Thyroid gland (tissue), 4 donors: ENCODE measurements around the gene FHOD3. TPM values are rescaled to one million over a fixed set of nuclear protein-coding genes. Genes with fewer than 3 reads are reported as not detected.
A peak's percentile ranks its signal among the peaks of the same experiment; 100 is the strongest.

Source experiments
- DNase-seq, 2 donors: peaks; one replicate each; pipeline ENCODE4 v3.0.0-alpha.2; 2019
- H3K27ac ChIP-seq, 3 donors: fragments of 200-600 bp; sonication (generic); 1 replicate in 2 of 3; 2 replicates in 1 of 3; pipeline ENCODE4 v1.5.1; 2016 to 2019; ENCODE audit warnings: mild to moderate bottlenecking in 1 of 3, moderate library complexity in 1 of 3
- H3K27me3 ChIP-seq: fragments of 200-600 bp; sonication (generic); one replicate; pipeline ENCODE4 v1.5.1; 2019
- H3K36me3 ChIP-seq, 2 donors: fragments of 200-600 bp; sonication (generic); one replicate each; pipeline ENCODE4 v1.5.1; 2016 to 2019
- H3K4me1 ChIP-seq, 2 donors: fragments of 200-600 bp; sonication (generic); one replicate each; pipeline ENCODE4 v1.5.1; 2017 to 2019
- H3K4me3 ChIP-seq, 3 donors: fragments of 200-600 bp; sonication (generic); replicated peaks in 1 of 3; 1 replicate in 2 of 3; 2 replicates in 1 of 3; pipeline ENCODE4 v1.5.1; 2016; ENCODE audit warnings: mild to moderate bottlenecking in 1 of 3
- H3K9me3 ChIP-seq: fragments of 200-600 bp; sonication (generic); one replicate; pipeline ENCODE4 v1.5.1; 2017
- POLR2A ChIP-seq, 2 donors: fragments of 450-650 bp; IDR thresholded peaks; one replicate each; pipeline ENCODE4 v1.6.1; 2017; ENCODE audit warnings: antibody characterized with exemption in 2 of 2, mild to moderate bottlenecking in 2 of 2, moderate library complexity in 1 of 2
- WGBS, 2 donors: methylation state at CpG; one replicate each; pipeline ENCODE4 v1.1.5; 2017; 5-methylcytosine and 5-hydroxymethylcytosine counted together
- intact Hi-C: fragments of 100-400 bp; cut with DNase I; formaldehyde crosslinking; loops from one replicate; pipeline ENCODE4 v1.15.1; 2023
- total RNA-seq, 4 donors: library from RNA; depleted of rRNA; stranded (reverse); fragments of >200 nt; gene quantifications; one replicate each; pipeline ENCODE4 v1.2.3, GENCODE V29; 2016
- TF ChIP-seq, protein P1 (sequence below), 6 experiments: fragments of 200-600 bp in 3 of 6; fragments of 450-650 bp in 3 of 6; sonication (generic) in 3 of 6; IDR thresholded peaks; one replicate each; pipeline ENCODE4 v1.5.1; 2016 to 2019; ENCODE audit warnings: antibody characterized with exemption in 6 of 6, mild to moderate bottlenecking in 2 of 6, inconsistent platforms in 1 of 6, moderate library complexity in 1 of 6

The FHOD3 gene
- total RNA-seq, 4 donors from 2014 or later, result 1.6 to 6.9 (median 4.8) TPM

DNA sequence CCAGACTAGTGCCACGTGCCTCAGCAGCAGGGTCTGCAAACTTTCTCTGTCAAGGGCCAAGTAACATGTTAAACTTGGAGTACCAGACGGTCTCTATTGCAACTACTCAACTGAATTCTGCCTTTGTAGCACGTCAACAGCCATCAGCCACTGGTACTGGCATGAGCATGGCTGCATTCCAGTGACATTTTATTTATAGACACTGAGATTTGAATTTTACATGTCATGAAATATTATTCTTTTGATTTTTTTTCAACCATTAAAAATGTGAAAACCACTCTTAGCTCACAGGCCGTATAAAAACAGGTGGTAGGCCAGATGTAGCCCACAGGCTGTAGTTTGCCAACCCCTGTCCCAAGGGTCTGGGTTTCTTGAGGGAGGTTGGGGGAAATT lies 331.6 kb downstream of the FHOD3 start:
- Histone ChIP-seq H3K4me3 (no peak overlapping the region), H3K27ac (no peak overlapping the region), H3K4me1 (peaks cover 0 to 8% of the 10 kb centered on the region in 2 donors), H3K27me3 (no peaks in the 10 kb centered on the region), H3K9me3 (no peaks in the 10 kb centered on the region), H3K36me3 (no peaks in the 10 kb centered on the region)
- DNase-seq, result no peak
- 77 to 82% methylated on average over 4 of the region's 4 CpGs for WGBS, 2 donors
- intact Hi-C loops, result no loop called here
- TF ChIP-seq, protein P1, sequence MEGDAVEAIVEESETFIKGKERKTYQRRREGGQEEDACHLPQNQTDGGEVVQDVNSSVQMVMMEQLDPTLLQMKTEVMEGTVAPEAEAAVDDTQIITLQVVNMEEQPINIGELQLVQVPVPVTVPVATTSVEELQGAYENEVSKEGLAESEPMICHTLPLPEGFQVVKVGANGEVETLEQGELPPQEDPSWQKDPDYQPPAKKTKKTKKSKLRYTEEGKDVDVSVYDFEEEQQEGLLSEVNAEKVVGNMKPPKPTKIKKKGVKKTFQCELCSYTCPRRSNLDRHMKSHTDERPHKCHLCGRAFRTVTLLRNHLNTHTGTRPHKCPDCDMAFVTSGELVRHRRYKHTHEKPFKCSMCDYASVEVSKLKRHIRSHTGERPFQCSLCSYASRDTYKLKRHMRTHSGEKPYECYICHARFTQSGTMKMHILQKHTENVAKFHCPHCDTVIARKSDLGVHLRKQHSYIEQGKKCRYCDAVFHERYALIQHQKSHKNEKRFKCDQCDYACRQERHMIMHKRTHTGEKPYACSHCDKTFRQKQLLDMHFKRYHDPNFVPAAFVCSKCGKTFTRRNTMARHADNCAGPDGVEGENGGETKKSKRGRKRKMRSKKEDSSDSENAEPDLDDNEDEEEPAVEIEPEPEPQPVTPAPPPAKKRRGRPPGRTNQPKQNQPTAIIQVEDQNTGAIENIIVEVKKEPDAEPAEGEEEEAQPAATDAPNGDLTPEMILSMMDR (IDR thresholded peaks at IDR 0.05), result no peak
- TF ChIP-seq POLR2A (IDR thresholded peaks at IDR 0.05), result no peak

DNA sequence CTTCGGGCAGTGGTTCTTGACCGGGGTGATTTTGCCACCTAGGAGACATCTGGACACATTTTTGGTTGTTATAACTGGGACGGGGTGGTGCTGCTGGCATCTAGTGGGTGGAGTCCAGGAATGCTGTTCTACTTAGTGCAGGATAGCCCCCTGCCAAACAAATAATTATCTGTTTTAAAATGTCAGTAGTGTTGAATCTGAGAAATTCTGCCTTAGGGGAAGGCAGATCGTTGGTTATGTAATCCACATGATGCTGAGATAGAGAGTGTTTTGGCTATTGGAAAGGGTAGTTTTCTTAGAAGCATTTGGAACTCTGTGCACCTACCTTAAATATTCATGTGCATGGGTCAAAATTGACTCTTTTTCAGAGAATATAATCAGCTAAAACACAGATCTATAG lies 332.3 kb downstream of the FHOD3 start:
- no peak overlapping the region for H3K4me3 ChIP-seq
- H3K9me3 ChIP-seq, result no peaks in the 10 kb centered on the region
- intact Hi-C loops, result no loop called here
- no peak overlapping the region for H3K27ac ChIP-seq
- H3K36me3 ChIP-seq, result no peaks in the 10 kb centered on the region
- 85 to 87% methylated on average over 4 of the region's 4 CpGs for WGBS, 2 donors
- no peak for TF ChIP-seq POLR2A (IDR thresholded peaks at IDR 0.05)
- TF ChIP-seq, protein P1 (IDR thresholded peaks at IDR 0.05), result no peak
- no peaks in the 10 kb centered on the region for H3K27me3 ChIP-seq
- peaks cover 0 to 8% of the 10 kb centered on the region in 2 donors for H3K4me1 ChIP-seq
- DNase-seq, result no peak

DNA sequence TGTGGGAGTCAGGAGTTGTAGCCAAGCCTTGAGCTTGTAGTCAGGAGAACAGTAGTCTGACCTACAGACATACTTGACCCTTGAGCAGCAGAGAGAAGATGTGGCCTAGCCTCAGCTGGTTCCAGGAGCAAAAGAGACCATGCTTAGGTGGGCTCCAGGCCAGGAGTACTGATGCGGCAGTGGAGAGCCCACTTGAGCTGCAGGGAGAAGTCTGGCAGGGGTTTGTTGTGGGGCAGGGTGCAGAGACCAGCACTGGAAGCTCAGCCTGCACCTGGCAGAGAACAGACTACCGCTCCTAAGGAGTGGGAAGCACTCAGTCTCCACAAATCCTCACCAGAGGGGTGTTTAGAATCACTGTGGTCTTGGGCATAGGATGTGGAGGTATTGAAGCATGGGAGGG lies 333.4 kb downstream of the FHOD3 start:
- no peak overlapping the region for H3K27ac ChIP-seq

DNA sequence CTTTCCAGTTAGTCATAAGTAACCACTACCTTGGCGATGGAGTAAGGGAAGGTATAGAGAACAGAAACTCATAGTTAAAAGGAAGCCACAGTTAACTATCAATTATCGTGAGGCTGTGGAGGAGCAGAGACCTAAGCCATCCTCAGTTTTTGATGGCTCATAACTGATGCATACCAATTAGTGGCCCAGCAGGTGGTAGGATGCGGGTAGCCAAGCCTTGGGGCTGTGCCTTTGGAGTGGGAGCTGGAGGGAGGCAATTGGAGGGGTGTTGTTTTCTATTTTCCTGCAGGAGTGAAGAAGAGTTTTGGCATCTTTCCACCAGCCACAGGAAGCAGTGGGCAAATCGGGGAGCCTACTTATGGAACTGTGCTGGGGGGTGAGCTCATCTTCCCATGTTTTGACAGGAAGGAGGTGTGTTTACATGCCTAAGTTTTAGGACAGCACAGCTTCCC lies 336.5 kb downstream of the FHOD3 start:
- no peak for TF ChIP-seq POLR2A (IDR thresholded peaks at IDR 0.05)
- TF ChIP-seq, protein P1 (IDR thresholded peaks at IDR 0.05), result no peak
- no peak overlapping the region for H3K27ac ChIP-seq
- no peaks in the 10 kb centered on the region for H3K9me3 ChIP-seq
- H3K36me3 ChIP-seq, result no peaks in the 10 kb centered on the region
- H3K27me3 ChIP-seq, result no peaks in the 10 kb centered on the region
- 83 to 84% methylated on average over 4 of the region's 4 CpGs for WGBS, 2 donors
- H3K4me3 ChIP-seq, result no peak overlapping the region
- peaks cover 0 to 8% of the 10 kb centered on the region in 2 donors for H3K4me1 ChIP-seq
- no peak for DNase-seq
- intact Hi-C loops, result no loop called here

More for the DNA sequence above, 333.4 kb downstream of the FHOD3 start:
- peak; percentile 86 to 88 for DNase-seq
- Histone ChIP-seq H3K4me3 (no peak overlapping the region), H3K36me3 (no peaks in the 10 kb centered on the region), H3K4me1 (peaks cover 0 to 8% of the 10 kb centered on the region in 2 donors), H3K9me3 (no peaks in the 10 kb centered on the region), H3K27me3 (no peaks in the 10 kb centered on the region)
- intact Hi-C loops, result no loop called here
- TF ChIP-seq POLR2A (IDR thresholded peaks at IDR 0.05), result no peak
- TF ChIP-seq, protein P1 (IDR thresholded peaks at IDR 0.05), result no peak
- 6 to 50% methylated on average over 2 of the region's 2 CpGs for whole genome bisulfite sequencing, 2 donors

DNA sequence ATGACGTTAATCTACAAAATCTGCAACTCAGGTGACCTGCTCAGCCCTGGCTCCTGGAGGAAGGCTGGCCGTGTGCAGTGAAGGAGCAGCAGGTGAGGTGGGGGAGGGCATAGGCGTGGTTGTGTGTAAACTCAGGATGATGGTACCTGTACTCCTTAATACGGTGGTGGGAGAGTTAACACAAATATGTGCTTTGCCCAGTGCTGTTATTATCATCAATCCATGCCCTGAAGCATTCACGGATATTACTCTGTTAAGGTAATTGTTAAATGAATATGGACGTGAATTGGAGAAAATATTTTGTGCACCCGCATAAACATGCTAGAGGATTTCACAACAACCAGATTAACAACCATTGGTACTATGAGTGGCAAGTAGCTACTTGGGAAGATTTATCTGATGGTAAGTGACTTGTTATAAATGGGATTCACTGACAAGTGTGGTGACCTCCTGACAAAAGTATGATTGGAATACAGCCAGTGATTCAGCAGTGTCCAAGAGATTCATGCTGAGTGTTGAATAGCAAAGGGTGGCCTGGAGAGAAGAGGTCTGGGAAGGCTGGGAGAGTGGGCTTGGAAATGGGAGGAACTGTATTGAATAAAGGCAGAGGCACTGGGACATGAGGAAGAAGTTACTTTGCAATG lies 337.2 kb downstream of the FHOD3 start:
- intact Hi-C loops, result no loop called here
- Histone ChIP-seq H3K27ac (no peak overlapping the region), H3K36me3 (no peaks in the 10 kb centered on the region), H3K4me1 (peaks cover 0 to 8% of the 10 kb centered on the region in 2 donors), H3K9me3 (no peaks in the 10 kb centered on the region), H3K27me3 (no peaks in the 10 kb centered on the region), H3K4me3 (no peak overlapping the region)
- 88 to 89% methylated on average over 7 of the region's 7 CpGs for WGBS, 2 donors
- DNase-seq, result no peak
- no peak for TF ChIP-seq POLR2A (IDR thresholded peaks at IDR 0.05)
